ENCODE data around the gene LILRA2.
"Not testable (repeated sequence)": the region's sequence is repeated elsewhere in the genome, so short reads cannot be mapped to it uniquely, and the experiment has no call there.

Gene LILRA2

DNA sequence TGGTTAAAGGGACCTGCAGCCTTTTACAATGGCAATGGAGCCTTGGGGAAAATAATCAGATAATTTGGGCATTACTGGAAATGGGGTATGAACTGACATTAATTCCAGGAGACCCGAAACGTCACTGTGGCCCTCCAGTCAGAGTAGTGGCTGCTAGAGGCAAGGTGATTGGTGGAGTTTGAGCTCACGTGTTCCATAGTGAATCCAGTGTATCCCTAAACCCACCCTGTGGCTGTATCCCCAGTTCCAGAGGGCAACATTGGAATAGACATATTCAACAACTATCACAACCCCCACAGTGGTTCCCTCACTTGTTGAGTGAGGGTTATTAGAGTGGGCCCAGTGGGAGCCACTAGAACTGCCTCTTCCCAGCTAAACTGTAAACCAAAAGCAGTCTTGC lies 3.3 kb upstream of the LILRA2 start:
- TF ChIP-seq CTCF (conservative IDR thresholded peaks at IDR 0.05) (no peak), ZFX (IDR thresholded peaks at IDR 0.05) (no peak)
- H3K27ac ChIP-seq: no peak overlapping the region

DNA sequence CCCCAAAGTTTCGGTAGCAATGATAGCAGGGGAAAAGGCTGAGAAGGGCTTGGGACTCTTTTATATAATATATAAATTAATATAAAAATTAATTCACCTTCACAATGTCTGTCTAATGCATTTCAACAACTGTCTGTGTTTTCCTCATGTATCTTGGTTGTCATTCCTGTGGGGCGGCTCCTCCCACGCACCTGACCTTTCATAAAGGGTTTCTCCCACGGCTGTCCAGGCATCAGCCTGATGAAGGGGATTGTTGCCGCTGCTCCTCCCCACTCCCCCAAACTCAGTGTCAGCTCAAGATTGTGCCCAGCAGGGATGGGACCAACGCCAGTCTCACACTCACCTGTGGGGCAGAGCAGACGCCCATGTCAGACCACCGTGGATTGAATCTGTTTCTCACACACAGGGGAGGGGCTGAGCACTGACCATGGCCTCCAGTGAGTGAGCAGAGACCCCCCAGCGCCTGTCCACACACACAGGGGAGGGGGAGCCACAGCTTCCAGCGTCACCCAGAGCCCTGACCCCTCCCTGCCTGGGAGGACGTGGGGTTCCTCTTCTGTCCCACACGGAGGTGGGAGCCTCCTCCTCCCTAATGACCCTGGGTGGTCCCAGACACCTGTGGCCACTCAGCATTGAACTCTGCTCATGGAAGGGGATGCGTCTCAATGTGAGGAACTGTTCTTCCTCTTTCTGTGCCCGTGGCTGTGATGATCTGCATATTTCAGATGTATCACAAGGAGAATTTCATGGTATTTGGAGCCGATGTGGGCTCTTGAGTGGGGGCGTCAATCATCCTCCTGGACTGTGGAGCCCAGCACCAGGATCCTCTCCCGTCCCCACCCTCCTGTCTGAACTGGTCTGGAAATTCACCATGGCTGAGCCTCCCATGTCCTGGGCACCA lies 1.6 kb upstream of the LILRA2 start:
- not testable (repeated sequence) for H3K27ac ChIP-seq

GRCh38 chr19:54572696-54573311 lies 786 bp upstream of the LILRA2 start:
- H3K27ac ChIP-seq: no peak overlapping the region
- TF ChIP-seq CTCF (conservative IDR thresholded peaks at IDR 0.05): no peak
- TF ChIP-seq ZFX (IDR thresholded peaks at IDR 0.05): no peak

DNA sequence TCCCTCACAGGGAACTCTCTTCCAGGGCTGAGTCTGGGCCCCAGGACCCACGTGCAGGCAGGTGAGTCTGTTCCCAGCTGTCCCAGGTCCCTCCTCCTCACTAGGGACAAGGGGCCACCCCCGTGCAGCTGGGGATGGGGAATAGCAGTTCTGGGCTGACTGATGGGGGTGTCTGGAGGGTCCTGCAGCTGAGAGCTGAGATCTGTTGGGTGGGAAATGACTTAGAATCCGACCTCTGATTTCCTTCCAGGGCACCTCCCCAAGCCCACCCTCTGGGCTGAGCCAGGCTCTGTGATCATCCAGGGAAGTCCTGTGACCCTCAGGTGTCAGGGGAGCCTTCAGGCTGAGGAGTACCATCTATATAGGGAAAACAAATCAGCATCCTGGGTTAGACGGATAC lies 461 bp downstream of the LILRA2 start:
- TF ChIP-seq ZFX (IDR thresholded peaks at IDR 0.05): no peak
- no peak for TF ChIP-seq CTCF (conservative IDR thresholded peaks at IDR 0.05)
- no peak overlapping the region for H3K27ac ChIP-seq

DNA sequence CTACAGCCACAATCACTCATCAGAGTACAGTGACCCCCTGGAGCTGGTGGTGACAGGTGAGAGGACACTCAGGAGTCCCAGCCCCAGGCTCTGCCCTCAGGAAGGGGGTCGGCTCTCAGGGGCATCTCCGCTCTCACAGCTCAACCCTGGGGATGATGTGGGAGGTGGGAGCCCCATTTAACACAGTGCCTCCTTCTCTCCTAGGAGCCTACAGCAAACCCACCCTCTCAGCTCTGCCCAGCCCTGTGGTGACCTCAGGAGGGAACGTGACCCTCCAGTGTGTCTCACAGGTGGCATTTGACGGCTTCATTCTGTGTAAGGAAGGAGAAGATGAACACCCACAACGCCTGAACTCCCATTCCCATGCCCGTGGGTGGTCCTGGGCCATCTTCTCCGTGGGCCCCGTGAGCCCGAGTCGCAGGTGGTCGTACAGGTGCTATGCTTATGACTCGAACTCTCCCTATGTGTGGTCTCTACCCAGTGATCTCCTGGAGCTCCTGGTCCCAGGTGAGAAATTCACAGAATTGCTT lies 1.0 kb downstream of the LILRA2 start:
- H3K27ac ChIP-seq: no peak overlapping the region
- TF ChIP-seq ZFX (IDR thresholded peaks at IDR 0.05): no peak
- no peak for TF ChIP-seq CTCF (conservative IDR thresholded peaks at IDR 0.05)

DNA sequence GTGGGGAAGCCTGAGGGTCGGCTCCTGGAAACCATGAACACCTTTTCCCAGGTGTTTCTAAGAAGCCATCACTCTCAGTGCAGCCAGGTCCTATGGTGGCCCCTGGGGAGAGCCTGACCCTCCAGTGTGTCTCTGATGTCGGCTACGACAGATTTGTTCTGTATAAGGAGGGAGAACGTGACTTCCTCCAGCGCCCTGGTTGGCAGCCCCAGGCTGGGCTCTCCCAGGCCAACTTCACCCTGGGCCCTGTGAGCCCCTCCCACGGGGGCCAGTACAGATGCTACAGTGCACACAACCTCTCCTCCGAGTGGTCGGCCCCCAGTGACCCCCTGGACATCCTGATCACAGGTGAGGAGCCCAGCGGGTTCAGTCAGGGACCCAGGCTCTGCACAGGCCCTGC lies 1.6 kb downstream of the LILRA2 start:
- H3K27ac ChIP-seq: not testable (repeated sequence)

DNA sequence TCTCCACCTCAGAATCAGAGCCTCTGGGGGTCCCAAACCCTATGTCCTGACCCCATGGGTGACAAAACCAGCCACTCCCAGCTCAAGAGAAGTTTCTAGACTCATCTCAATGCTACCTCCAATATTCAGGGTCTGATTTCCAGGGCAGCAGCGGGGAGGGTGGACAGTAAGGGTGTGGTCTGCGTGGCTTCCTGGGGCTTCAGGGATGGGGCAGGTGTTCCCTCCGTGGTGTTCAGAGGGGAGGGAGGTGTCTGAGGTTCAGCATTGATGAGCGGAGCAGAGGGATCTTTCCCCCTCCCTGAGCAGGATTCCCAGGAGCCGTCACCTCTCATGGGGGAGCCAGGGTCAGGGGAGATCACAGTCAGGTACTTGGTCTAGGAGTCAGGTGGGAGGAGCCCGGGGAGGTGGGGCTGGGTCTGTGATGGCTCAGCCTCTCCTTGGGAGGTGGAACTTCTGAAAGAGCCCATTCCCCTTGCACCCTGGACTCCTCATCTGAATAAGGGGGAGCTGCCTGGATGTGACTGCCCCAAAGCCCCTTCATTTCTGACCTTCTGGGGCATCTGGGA lies 2.9 kb downstream of the LILRA2 start:
- no peak for TF ChIP-seq ZFX (IDR thresholded peaks at IDR 0.05)
- TF ChIP-seq CTCF (conservative IDR thresholded peaks at IDR 0.05): no peak
- no peak overlapping the region for H3K27ac ChIP-seq

- TF ChIP-seq CTCF (conservative IDR thresholded peaks at IDR 0.05) (no peak), ZFX (IDR thresholded peaks at IDR 0.05) (no peak)
- no peak overlapping the region for H3K27ac ChIP-seq
These were observed 3.7 kb downstream of the LILRA2 start for GRCh38 chr19:54577334-54577733.

DNA sequence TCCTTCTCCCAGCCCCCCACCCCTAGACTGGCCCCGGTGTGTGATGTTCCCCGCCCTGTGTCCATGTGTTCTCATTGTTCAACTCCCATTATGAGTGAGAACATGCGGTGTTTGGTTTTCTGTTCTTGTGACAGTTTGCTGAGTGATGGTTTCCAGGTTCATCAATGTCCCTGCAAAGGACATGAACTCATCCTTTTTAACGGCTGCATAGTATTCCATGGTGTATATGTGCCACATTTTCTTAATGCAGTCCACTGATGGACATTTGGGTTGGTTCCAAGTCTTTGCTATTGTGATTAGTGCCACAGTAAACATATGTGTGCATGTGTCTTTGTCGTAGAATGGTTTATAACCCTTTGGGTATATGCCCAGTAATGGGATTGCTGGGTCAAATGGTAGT lies 4.7 kb downstream of the LILRA2 start:
- not testable (repeated sequence) for H3K27ac ChIP-seq

Measured in C4-2B (cell line).